Measurements from ENCODE around the gene FOXP1.

DNA sequence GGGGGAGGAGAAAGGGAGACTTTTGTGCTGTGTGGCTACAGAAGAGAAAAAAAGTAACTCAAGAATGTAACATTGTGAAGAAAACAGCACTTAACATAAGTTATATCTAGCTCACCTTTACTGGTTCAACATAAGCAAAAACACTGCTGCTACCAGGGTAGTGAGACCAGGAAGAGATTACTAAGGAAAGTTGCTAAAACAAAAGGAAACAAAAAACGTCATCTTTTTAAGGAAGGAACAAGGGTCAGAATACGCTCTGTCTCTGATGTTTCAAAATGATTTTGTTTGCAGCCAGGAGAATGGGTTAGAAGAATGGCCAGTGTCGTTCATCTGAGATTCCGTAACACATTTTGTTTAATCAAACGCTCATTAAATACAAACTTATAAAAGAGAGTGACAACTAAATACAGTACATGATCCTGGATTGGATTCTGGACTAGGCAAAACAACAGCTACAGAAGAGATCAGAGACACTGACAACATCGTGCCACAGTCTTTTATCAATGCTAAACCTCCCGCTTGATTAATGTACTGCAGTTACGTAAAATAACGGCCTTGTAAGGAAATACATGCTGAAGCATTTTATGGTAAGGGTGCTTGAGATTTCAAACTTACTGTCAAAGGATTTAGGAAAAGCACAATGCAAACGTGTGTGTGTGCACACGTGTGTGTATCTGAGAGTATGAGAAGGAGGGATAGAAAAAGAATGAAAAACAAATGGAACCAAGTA, 67.7 kb downstream of the FOXP1 start:
- TF ChIP-seq CTCF (IDR thresholded peaks at IDR 0.05) (no peak), POLR2A (IDR thresholded peaks at IDR 0.05) (no peak)
